NCI-H146 treated with DMSO at 0.1 percent for 48 hours (cell line): ENCODE data around the gene LRRC3.

Experiments
- DNase-seq: peaks from one replicate; lab custom pipeline; 2025; ENCODE audit not compliant: unreplicated experiment; lab: John Stamatoyannopoulos, UW

The LRRC3 gene

GRCh38 chr21:44456214-44456914, 1.1 kb downstream of the LRRC3 start:
- DNase-seq, result no peak

GRCh38 chr21:44456915-44457736, 1.8 kb downstream of the LRRC3 start:
- DNase-seq, result no peak

GRCh38 chr21:44458971-44459711, 3.8 kb downstream of the LRRC3 start:
- DNase-seq, result no peak

GRCh38 chr21:44459712-44460440, 4.6 kb downstream of the LRRC3 start:
- DNase-seq, result no peak

GRCh38 chr21:44460441-44460755, 5.1 kb downstream of the LRRC3 start:
- DNase-seq, result no peak

GRCh38 chr21:44461005-44461404, 5.7 kb downstream of the LRRC3 start:
- DNase-seq, result no peak

- DNase-seq, result no peak
These were observed 6.2 kb downstream of the LRRC3 start for GRCh38 chr21:44461464-44462001.

- no peak for DNase-seq
These were observed 7.0 kb downstream of the LRRC3 start for GRCh38 chr21:44462086-44462833.

GRCh38 chr21:44462834-44463200, 7.5 kb downstream of the LRRC3 start:
- no peak for DNase-seq

GRCh38 chr21:44463724-44464123, 8.4 kb downstream of the LRRC3 start:
- no peak for DNase-seq

GRCh38 chr21:44464351-44464750, 9.0 kb downstream of the LRRC3 start:
- no peak for DNase-seq

- no peak for DNase-seq
These were observed 11.1 kb downstream of the LRRC3 start for GRCh38 chr21:44466351-44466954.

GRCh38 chr21:44466996-44467858, 11.9 kb downstream of the LRRC3 start:
- no peak for DNase-seq

GRCh38 chr21:44467859-44468195, 12.5 kb downstream of the LRRC3 start:
- DNase-seq, result no peak

GRCh38 chr21:44471341-44471740, 16.0 kb downstream of the LRRC3 start:
- no peak for DNase-seq

- no peak for DNase-seq
These were observed 16.7 kb downstream of the LRRC3 start for GRCh38 chr21:44471996-44472395.

GRCh38 chr21:44473915-44474555, 18.7 kb downstream of the LRRC3 start:
- DNase-seq, result no peak

- no peak for DNase-seq
These were observed 20.0 kb downstream of the LRRC3 start for GRCh38 chr21:44475266-44475845.
